Lower lobe of right lung (tissue), 2 donors: ENCODE results near the gene THOC1. TPM values are rescaled to one million over a fixed set of nuclear protein-coding genes. Genes with fewer than 3 reads are reported as not detected.

Source experiments
- ATAC-seq, 2 donors: fragments of 200-7000 bp; cut with Tn5 transposase; one replicate each; pipeline ENCODE4 v1.9.1; 2020 to 2022; ENCODE audit warnings: mild to moderate bottlenecking in 2 of 2, moderate library complexity in 2 of 2
- DNase-seq: peaks from one replicate; pipeline ENCODE4 v3.0.0-alpha.2; 2020
- H3K27ac ChIP-seq: fragments of 200-600 bp; one replicate; pipeline ENCODE4 v1.8.0; 2022
- H3K27me3 ChIP-seq: fragments of 200-600 bp; one replicate; pipeline ENCODE4 v1.8.0; 2022; ENCODE audit warnings: low read depth
- H3K36me3 ChIP-seq: fragments of 200-600 bp; one replicate; pipeline ENCODE4 v1.8.0; 2022; ENCODE audit warnings: mild to moderate bottlenecking
- H3K4me1 ChIP-seq: fragments of 200-600 bp; one replicate; pipeline ENCODE4 v1.8.0; 2022
- H3K4me3 ChIP-seq: fragments of 200-600 bp; one replicate; pipeline ENCODE4 v1.8.0; 2022; ENCODE audit warnings: mild to moderate bottlenecking
- H3K9me3 ChIP-seq: fragments of 200-600 bp; one replicate; pipeline ENCODE4 v1.8.0; 2022
- CTCF ChIP-seq: fragments of 200-600 bp; IDR thresholded peaks from one replicate; pipeline ENCODE4 v1.8.0; 2022; ENCODE audit warnings: antibody characterized with exemption, mild to moderate bottlenecking
- intact Hi-C: fragments of 100-400 bp; cut with DNase I; formaldehyde crosslinking; loops from one replicate; pipeline ENCODE4 v1.11.0; 2022
- total RNA-seq: library from RNA; stranded (reverse); fragmentation: NEBNext Ultra II Directional; extraction: Animal tissue kit (Norgen Biotek cat#: 25700); gene quantifications from one replicate; pipeline ENCODE4 v1.2.1, GENCODE V29; 2021
- donor health status: DM: no; HTN: yes; CAD: no; lungs with severe emphysema.

THOC1 gene
- total RNA-seq, 1 donor from 2014 or later, result 31.1 TPM

- ATAC-seq (no peak), DNase-seq (no peak)
- intact Hi-C loops, result no loop called here
- H3K9me3 ChIP-seq, result no peaks in the 10 kb centered on the region
- H3K36me3 ChIP-seq, result peaks cover 61% of the 10 kb centered on the region
- no peak overlapping the region for H3K27ac ChIP-seq
- no peaks in the 10 kb centered on the region for H3K27me3 ChIP-seq
- no peak for TF ChIP-seq CTCF
- H3K4me1 ChIP-seq, result no peaks in the 10 kb centered on the region
- no peak overlapping the region for H3K4me3 ChIP-seq
Measured at GRCh38 chr18:217532-218336, 50.1 kb downstream of the THOC1 start.

- TF ChIP-seq CTCF, result no peak
- ATAC-seq (no peak), DNase-seq (no peak)
- no peak overlapping the region for H3K4me3 ChIP-seq
- H3K27ac ChIP-seq, result no peak overlapping the region
- H3K36me3 ChIP-seq, result peaks cover 82% of the 10 kb centered on the region
- H3K27me3 ChIP-seq, result no peaks in the 10 kb centered on the region
- no peaks in the 10 kb centered on the region for H3K4me1 ChIP-seq
- no peaks in the 10 kb centered on the region for H3K9me3 ChIP-seq
- intact Hi-C loops, result no loop called here
Measured at GRCh38 chr18:215448-216010, 52.3 kb downstream of the THOC1 start.

DNA sequence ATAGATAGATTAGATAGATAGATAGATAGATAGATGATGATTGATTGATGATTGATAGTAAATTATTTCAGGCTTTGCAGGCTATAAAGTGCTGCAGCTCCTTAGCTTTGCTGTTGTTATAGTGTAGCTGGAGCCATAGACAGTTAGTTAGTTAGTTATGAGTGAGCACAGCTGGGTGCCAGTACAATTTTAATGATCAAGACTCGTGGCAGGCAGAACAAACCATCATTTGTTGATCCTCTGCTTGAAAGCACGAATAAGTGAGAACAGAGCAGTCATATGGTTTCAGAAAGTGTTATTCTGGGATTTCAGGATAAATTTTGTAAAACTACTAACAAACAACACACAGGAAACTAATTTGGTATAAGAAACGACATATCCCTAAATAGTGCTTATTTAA is 53.9 kb downstream of the THOC1 start:
- intact Hi-C loops, result no loop called here
- no peak overlapping the region for H3K4me3 ChIP-seq
- no peak for ATAC-seq
- H3K36me3 ChIP-seq, result peaks cover 98% of the 10 kb centered on the region
- H3K27ac ChIP-seq, result no peak overlapping the region
- TF ChIP-seq CTCF, result no peak
- no peaks in the 10 kb centered on the region for H3K9me3 ChIP-seq
- no peak for DNase-seq
- H3K4me1 ChIP-seq, result no peaks in the 10 kb centered on the region
- H3K27me3 ChIP-seq, result no peaks in the 10 kb centered on the region

- ATAC-seq, result no peak
- H3K9me3 ChIP-seq, result no peaks in the 10 kb centered on the region
- H3K4me1 ChIP-seq, result no peaks in the 10 kb centered on the region
- intact Hi-C loops, result no loop called here
- H3K27ac ChIP-seq, result no peak overlapping the region
- no peak for DNase-seq
- TF ChIP-seq CTCF, result no peak
- H3K27me3 ChIP-seq, result no peaks in the 10 kb centered on the region
- H3K4me3 ChIP-seq, result no peak overlapping the region
- peaks cover 100% of the 10 kb centered on the region for H3K36me3 ChIP-seq
Measured at GRCh38 chr18:213505-213904, 54.3 kb downstream of the THOC1 start.

DNA sequence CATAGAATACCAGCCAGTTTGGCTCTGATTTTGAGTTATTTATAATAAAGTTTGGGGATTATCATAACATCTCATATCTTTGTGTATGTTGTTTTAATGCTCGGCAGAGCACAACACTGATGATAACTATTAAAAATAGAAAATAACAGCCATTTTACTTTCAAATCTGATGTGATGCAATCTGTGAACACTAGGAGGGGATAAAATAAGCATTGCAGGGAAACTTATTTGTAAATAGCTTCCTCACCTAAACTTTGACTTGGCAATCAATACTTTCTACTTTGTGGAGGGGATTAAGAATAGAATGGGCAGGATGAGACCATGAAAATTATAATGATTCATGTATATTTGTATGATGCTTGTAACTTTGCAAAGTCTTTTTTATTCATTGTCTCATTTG is 55.1 kb downstream of the THOC1 start:
- no peaks in the 10 kb centered on the region for H3K4me1 ChIP-seq
- TF ChIP-seq CTCF, result no peak
- ATAC-seq (no peak), DNase-seq (no peak)
- no peak overlapping the region for H3K27ac ChIP-seq
- H3K9me3 ChIP-seq, result no peaks in the 10 kb centered on the region
- peaks cover 96% of the 10 kb centered on the region for H3K36me3 ChIP-seq
- H3K27me3 ChIP-seq, result no peaks in the 10 kb centered on the region
- H3K4me3 ChIP-seq, result no peak overlapping the region
- intact Hi-C loops, result no loop called here
